GM21423 (cell line): ENCODE results near the gene SUPT20HL2.
"Not testable (repeated sequence)": the region's sequence is repeated elsewhere in the genome, so short reads cannot be mapped to it uniquely, and the experiment has no call there.

ENCODE experiments used
- ATAC-seq: cut with Tn5 transposase; IDR thresholded peaks from one replicate; pipeline ENCODE4 v1.9.1; 2021; ENCODE audit warnings: mild to moderate bottlenecking, moderate library complexity; ENCODE audit not compliant: unreplicated experiment

Gene SUPT20HL2

DNA sequence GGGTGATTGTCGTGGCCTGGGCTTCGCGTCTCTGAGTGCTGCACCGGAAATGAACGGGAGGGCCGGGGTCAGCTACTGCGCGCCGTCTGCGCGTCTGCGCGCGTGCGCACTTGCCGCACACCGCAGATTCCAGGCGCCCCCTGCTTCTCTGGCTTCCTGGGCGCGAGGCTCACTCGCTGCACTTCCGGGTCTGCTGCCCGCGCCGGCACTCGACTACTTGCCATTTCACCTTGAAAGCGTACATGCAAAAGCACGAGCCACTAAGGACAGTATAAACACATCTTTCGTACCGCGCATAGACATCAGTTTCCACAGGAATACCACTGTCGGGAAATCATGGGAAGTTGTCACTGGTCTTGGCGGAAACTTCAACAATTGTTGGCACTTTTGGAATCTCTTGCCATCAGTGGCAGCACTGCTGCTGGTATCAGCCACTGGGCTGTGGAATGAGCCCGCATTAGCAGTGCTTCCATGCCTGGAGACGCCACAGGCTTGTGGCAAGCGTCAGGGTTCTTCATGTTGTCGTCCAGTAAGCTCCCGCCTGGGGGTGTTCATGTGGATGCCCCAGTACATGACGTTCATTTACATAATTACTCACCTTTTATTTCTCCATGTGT, at the start of gene SUPT20HL2:
Gene SUPT20HL2 (minus strand): TSS at position 51 of the 617 bp plus-strand sequence. CDS start 754 bp downstream, outside the sequence.
- ATAC-seq: no peak

DNA sequence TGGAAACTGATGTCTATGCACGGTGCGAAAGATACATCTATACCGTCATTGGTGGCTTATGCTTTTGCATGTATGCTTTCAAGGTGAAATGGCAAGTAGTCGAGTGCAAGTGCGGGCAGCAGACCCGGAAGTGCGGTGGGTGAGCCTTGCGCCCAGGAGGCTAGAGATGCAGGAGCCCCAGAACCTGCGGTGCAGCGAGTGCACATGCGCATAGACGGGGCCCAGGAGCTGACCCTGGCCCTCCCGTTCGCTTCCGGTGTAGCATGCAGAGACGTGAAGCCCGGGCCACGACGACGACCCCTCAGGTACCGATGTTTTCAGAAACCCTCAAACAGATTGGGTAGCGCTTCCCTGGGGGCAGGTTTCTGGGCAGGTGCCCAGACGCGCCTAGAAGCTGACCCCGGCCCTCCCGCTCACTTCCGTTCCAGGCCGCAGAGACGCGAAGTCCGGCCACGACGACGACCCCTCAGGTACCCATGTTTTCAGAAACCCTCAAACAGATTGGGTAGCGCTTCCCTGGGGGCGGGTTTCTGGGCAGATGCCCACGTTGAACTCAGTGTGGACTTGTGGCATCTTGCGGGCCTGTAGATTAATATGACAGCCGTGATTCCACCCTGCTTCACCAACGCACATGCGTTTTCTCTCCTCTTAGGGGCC, 48.3 kb upstream of the SUPT20HL2 start:
- ATAC-seq: not testable (repeated sequence)

DNA sequence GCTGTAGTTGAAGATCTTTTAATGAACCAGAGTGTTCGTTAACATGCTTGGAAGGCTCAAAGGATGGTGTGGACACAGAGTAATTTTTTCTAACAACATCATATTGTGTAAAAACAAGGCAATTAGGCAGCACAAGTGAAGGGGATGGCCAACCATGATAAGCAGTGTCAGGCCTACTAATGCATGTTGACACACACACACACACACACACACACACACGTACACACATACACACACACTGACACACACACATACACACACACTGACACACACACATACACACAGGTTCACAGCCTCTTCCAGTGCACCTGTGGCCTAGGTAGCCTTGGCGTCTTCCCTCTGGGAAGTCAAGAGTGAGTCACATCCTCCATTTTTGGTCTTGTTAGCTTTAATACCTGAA, 46.4 kb upstream of the SUPT20HL2 start, which contains the start of gene SUPT20HL1:
Gene SUPT20HL1 (plus strand): TSS at position 368 of the 400 bp plus-strand sequence. CDS start 2,122 bp downstream, outside the sequence.
- ATAC-seq: no peak

DNA sequence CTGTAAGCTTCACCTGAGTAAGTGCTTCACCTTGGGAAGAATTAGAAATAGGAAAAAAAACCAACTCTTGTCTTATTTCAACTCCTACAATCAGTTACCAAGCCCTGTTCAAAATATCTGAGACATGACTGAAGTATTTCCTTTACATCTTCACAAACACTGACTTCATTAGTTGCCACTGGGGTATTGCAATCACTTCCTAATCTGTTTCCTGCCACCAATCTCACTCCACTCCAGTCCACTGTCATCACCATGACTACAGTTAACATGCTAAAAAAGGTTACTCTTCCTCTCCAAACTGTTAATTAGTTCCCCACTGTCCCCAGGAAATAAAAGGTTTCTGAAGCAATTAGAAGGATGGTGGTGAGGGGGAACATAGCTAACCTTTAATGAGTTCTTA, 43.2 kb upstream of the SUPT20HL2 start:
- ATAC-seq: no peak

DNA sequence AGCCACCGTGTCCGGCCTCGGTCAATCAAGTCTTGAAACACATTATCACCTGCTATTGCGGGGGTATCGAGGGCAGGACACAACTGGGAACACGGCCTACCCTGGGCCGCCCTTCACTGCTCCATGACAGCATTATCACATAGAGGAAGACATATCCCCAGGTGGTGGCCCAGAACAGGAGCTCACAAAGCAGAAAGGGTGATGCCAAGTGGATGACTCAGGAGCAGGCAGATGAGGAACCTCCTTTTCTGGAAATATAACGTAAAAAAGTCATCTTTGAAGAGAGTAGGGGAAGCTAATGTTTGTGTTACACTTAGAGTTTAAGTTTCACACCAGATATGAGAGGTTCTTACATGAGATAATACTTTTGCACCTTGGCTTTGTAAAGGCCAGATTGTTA, 41.2 kb upstream of the SUPT20HL2 start:
- no peak for ATAC-seq

DNA sequence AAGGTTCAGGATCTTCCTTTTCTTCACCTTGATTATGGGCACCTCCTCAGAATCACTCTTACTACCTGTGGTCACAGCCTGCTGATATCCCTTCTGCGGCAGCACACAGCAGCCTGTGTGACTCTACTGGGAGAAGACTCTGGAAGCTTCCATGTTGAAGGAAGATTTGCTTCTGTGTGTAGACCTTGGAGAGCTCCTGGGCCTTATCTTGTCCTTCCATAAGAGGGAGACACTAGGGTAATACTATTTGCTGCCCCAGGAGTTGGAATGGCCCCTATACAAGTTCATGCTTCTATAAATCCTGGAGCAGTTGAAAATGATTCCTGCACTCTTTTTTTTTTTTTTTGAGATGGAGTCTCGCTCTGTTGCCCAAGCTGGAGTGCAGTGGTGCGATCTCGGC, 36.3 kb upstream of the SUPT20HL2 start:
- no peak for ATAC-seq

DNA sequence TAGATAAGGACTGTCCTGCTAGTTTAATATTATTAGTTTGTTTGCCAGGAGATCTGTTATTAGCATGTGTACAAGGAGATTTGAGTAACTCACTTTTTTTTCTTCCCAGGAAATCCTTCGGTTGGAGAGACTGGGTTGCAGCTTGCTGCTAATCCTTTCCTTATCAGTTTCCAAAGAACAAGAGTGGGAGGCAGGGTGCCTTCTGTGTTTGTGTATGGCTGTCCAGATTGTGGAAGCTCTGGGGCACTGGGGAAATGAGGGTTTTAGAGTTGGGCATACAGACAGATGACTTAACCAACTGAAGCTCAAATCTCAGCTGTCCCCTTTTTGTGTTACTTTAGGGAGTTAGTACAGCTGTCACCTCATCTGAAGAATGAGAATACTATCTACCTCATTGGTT, 34.0 kb upstream of the SUPT20HL2 start:
- no peak for ATAC-seq

DNA sequence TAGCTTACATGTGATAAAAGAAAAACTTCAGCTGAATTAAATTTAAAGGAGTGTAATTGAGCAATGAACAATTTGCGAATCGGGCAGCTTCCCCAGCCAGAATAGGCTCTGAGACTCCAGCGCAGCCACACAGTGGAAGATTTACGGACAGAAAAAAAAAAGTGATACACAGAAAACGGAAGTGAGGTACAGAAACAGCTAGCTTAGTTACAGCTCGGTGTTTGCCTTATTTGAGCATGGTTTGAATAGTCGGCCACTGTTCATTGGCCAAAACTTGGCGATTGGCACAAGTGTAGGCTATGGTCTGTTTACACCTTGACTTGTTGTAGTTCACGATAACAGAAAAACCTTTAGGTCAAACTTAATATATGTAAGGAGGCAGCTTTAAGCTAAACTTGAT, 29.9 kb upstream of the SUPT20HL2 start:
- ATAC-seq: peak; percentile 78

DNA sequence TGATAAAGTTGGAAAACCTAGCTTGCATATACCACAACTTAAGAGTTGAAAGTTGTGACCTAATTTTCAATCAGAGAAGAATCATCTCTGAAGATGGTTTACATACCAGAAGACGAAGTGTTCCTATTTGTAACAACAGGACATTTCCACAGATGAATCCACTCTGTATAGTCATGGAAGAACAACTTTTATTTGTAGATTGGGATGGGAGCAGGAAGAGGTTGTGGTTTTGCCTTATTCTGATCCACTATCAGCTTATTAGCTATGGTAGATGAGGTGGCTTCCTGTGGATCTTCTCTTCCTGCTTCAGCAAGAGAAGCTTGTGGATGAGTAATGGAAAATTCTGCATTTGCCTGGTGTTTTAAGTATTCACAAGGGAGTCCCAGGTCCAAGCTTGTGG, 27.9 kb upstream of the SUPT20HL2 start:
- ATAC-seq: no peak

DNA sequence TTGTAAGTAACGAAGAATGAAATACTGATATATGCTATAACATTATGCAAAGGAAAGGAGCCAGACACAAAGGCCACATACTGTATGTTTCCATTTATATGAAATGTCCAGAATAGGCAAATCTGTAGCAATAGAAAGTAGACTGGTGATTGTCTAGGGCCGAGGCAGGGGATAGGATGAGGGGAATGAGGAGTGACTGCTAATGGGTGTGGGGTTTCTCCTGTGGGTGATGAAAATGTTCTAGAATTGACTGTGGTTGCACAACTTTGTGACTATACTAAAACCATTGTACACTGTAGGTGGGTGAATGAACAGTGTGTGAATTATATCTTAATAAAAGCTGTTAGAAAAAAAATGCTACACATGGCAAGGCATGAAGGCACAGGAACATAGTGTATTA, 26.6 kb upstream of the SUPT20HL2 start:
- ATAC-seq: no peak

DNA sequence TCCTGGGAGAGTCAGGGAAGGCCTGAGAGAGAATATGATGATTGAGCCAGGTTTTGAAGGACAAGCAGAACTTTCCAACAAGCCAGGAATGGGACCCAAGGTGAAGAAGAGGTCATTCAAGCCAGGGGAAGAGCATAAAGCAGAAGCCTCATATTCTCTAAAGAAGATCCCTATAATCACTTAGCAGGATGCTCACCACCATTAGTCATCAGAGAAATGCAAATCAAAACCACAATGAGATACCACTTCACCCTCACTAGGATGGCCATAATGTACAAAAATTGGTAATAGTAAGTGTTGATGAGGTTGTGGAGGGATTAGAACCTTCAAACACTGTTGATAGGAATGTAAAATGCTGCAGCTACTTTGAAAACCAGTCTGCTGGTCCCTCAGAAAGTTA, 26.0 kb upstream of the SUPT20HL2 start:
- ATAC-seq: no peak

DNA sequence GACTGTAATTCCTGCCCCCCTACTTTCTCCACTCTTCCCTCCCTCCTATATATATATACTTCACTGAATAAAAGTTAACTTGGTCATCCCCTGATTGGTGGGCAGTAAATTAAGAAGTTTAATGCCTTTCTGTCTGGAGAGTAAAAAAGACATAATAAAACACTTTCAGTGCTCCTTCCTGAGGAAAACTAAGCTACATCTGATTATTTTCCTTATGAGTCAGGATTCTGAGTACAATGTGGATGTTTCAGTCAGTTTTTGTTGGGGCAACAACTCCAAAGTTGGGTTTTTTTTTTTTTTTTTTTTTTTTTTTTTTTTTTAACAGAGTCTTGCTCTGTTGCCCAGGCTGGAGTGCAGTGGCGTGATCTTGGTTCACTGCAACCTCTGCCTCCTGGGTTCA, 22.0 kb upstream of the SUPT20HL2 start:
- ATAC-seq: no peak

DNA sequence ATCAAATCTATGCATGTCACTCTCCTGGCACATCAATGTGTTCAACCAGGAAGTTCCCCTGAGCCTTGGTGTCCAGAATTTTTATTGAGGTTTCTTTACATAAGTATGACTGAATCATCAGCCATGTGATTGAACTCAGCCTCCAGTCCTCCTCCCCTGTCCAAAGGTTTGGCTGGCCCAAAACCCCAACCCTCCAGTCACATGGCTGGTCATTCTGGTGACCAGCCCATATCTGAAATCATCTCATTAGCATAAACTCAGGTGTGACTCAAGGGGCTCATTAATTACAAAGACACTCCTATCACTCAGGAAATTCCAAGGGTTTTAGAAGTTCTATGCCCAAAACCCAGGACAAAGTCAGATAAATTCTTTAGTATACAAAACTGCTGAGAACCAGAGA, 20.6 kb upstream of the SUPT20HL2 start:
- no peak for ATAC-seq

DNA sequence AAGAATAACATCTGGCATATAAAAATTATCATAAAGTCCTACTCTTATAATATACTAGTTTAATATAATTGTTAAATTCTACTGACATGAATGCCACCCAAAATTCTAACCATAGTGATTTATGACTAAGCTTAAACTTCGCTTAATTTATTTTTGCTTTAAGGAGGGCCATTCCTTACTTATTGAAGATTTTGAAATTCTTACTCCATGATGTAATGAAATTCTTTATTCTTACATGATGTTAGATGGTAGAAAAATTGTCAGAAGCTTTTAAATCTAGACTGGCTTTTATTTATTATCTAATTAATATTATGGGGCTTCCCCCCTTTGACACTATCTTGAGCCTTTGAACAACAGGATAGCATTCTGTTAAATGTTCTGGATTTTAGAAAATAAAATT, 19.5 kb upstream of the SUPT20HL2 start:
- no peak for ATAC-seq

DNA sequence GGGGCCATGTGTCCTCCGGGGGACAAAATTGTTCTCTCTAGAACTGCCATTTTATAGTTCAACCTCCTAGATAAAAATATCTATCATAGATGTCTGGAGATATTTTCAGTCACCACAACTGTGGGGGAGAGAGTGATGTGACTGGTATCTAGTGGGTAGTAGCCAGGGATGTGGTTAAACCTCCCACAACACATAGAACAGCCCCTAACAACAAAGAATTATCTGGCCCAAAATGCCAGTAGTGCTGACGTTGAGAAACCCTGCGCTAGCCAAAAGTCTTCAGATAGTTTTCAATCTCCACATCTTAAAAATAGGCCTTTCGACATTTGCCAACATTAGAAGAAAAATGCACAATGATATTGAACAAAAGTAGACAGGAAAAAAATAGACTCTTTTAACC, 19.0 kb upstream of the SUPT20HL2 start:
- no peak for ATAC-seq

DNA sequence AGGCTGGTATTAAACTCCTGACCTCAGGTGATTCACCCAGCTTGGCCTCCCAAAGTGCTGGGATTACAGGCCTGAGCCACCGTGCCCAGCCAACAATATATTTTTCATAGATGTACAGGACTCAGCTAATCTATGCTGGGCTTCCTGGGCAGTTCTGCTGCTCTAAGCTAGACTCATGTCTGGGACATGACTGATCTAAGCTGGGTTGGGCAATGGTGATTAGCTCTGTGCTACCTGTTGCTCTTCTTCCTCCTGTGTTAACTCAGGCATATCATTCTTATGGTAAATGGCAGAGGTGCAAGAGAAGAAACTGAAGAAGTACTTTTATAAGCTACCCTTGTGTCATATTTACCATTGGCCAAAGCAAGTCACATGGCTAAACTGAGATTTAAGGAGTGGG, 11.4 kb upstream of the SUPT20HL2 start:
- ATAC-seq: no peak

DNA sequence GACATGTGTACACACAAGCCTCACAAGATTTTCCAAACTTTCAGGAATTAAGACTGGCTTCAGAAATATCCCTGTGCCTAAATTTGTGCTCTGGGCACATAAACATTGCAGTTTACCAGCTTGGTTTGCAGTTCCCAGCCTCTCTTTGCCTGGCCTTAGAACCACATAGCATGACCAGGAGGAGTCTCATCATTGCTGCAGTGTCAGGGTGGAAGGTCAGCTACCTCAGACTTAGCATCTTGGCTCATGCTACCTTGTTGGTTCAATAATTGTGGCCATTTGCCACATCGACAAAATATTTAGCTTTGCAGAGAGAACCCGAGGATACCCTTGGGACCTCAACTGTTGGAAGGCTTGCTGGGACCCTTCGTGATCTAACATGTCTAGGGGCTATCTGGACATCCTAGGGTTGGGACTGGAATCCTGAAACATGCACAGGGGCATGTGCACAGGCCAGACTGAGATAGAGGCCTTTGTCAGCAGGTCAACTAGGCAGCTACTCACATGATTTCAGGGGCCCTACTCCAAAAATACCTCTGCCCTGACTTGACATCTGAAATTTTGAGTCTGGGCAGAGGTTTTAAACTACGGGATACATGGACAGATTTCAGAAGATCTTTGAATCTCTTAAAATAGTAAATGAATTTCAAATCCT, 8.0 kb upstream of the SUPT20HL2 start:
- no peak for ATAC-seq

DNA sequence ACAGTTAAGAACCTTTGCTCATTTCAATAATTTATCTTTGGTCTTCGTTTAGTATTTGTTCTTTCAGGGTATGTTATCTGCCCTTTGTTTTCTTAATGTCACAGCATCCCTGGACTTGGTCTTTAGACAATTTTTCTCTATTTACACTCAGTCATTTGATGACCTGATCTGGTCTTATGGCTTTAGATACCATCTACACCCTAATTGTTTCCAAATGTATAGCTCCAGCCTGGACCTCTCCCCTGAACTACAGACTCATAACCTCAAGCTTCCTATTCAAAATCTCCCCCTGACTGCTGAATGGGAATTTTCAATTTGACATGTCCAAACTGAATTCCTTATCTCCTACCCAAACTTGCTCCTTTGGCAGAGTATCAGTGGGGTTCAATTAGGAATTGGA, 3.7 kb upstream of the SUPT20HL2 start:
- no peak for ATAC-seq

DNA sequence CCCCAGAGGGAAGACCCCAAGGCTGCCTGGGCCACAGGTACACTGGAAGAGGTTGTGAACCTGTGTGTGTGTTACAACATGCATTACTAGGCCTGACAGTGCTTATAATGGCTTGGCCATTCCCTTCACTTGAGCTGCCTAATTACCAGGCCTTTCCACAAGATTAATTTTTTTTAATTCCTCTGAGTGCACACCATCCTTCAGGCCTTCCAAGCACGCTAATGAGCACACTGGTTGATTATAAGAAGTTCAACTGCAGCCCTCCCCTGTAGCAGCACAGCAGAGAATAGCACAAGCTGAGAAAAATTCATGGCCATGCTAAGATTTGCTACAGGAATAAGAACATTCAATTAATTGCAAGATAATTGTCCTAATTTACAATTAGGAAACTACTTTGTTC, 2.2 kb upstream of the SUPT20HL2 start:
- ATAC-seq: no peak

DNA sequence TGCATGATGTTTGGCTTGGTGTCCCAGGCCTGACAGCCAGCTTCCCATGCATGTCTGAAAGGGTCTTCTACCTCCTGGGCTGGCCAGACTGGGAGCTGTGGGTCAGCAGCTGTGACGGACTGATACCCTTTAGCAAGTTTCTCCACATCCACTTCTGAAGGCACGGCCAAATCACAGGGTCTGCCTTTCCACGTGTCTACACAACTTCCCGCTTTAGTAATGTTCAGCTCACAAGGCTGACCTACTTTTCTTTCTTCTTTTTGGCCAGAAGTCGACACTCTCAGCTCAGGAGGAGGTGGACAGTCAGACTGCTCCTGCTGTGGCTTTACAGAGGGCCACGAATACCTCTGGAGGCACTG, 1.6 kb downstream of the SUPT20HL2 start:
- ATAC-seq: not testable (repeated sequence)

DNA sequence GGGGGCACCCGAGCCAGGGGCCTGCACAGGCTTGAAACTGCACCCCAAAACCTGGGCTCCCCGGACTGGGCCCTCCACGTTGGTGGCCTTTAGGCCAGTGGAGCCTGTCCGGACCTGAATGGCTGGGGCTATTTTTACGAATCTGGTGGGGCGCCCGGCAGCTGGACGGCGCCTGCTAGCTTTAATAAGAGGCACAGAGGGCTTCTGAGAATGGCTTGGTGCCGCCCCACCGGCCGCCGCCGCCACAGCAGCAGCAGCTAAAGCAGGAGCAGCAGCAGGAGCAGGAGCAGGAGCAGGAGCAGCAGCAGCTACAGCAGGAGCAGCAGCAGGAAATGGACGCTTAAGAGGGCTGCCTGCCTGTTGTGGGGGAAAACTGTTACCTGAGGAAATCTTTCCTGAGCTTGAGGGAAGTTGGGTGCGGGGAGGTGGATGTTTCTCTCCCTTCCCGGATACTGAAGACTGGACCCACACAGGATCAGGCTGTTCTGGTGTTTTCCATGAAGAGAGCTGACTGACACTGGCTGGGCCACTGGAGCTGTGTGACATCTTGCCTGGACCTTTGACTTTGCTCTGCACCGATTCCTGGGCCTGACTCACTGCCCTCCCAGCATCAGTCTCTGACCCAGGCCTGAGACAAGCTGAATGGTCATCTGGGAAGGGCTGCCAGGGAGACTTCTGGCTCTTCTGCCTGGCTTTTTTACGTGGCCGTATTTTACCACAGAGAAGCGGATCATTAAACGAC, 2.2 kb downstream of the SUPT20HL2 start:
- not testable (repeated sequence) for ATAC-seq

DNA sequence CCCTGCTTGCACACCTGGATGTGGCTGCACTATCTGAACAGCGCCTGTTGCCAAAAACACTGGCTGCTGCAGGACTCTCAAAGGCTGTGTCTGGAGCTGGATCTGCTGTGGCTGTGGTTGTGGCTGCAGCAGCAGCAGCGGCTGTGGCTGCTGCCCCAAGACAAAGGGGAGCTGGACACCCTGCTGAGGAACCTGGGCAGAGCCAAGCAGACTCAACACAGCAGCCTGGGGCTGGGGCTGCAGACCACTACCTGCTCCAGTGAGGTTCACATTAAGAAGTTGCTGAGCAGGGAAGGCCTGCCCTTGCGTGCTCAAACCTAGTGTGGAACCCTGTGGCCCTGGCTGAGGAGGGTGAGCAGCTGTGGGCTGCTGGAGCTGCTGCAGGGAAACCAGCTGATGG, 3.0 kb downstream of the SUPT20HL2 start:
- not testable (repeated sequence) for ATAC-seq
